Hepatocyte (in vitro differentiated cells): Measurements from ENCODE around the gene PCSK6.

Experiments used
- CTCF ChIP-seq: fragments of 200-600 bp; sonication (generic); IDR thresholded peaks from 2 replicates; pipeline ENCODE4 v1.5.1; 2016; ENCODE audit warnings: antibody characterized with exemption, mild to moderate bottlenecking; ENCODE audit not compliant: poor library complexity
- EZH2 ChIP-seq: fragments of 200-600 bp; sonication (generic); IDR thresholded peaks from 2 replicates; pipeline ENCODE4 v1.6.1; 2016; ENCODE audit warnings: antibody characterized with exemption, mild to moderate bottlenecking, borderline replicate concordance
- EZH2phosphoT487 ChIP-seq: fragments of 200-600 bp; sonication (generic); IDR thresholded peaks from one replicate; pipeline ENCODE4 v1.6.1; 2018; ENCODE audit warnings: antibody characterized with exemption, mild to moderate bottlenecking, low read depth, moderate library complexity; ENCODE audit not compliant: unreplicated experiment, severe bottlenecking

- TF ChIP-seq CTCF (no peak), EZH2 (no peak), EZH2phosphoT487 (no peak)
These were observed 205.6 kb downstream of the PCSK6 start for GRCh38 chr15:101283931-101284330.
